Neutrophil (primary cell): ENCODE results near the gene OR7D2.

Source experiments
- H3K27ac ChIP-seq: fragments of 200-600 bp; sonication (generic); 2 replicates; pipeline ENCODE4 v1.5.1; 2016; ENCODE audit warnings: mild to moderate bottlenecking, moderate library complexity
- H3K27me3 ChIP-seq: fragments of 200-600 bp; sonication (generic); 2 replicates; pipeline ENCODE4 v1.6.0; 2016; ENCODE audit warnings: mild to moderate bottlenecking
- H3K36me3 ChIP-seq: fragments of 200-600 bp; sonication (generic); 2 replicates; pipeline ENCODE4 v1.5.1; 2017
- H3K4me1 ChIP-seq, 2 experiments: fragments of 200-600 bp in 1 of 2; sonication (generic) in 1 of 2; 1 replicate in 1 of 2; 2 replicates in 1 of 2; pipeline versions ENCODE4 v1.5.1 to v1.6.1; 2013 to 2016; ENCODE audit warnings: low read depth in 1 of 2, low read length in 1 of 2, mild to moderate bottlenecking in 1 of 2, moderate library complexity in 1 of 2; ENCODE audit not compliant: control insufficient read depth in 1 of 2, insufficient read depth in 1 of 2
- H3K4me3 ChIP-seq, 2 experiments: fragments of 200-600 bp in 1 of 2; sonication (generic) in 1 of 2; 1 replicate in 1 of 2; 2 replicates in 1 of 2; pipeline ENCODE4 v1.5.1; 2013 to 2016; ENCODE audit warnings: low read depth in 1 of 2, low read length in 1 of 2, mild to moderate bottlenecking in 1 of 2, moderate library complexity in 1 of 2
- H3K9me3 ChIP-seq: fragments of 200-600 bp; sonication (generic); 2 replicates; pipeline ENCODE4 v1.5.1; 2016
- TF ChIP-seq, protein P1 (sequence below): fragments of 200-600 bp; sonication (generic); IDR thresholded peaks from 2 replicates; pipeline ENCODE4 v1.5.1; 2016; ENCODE audit warnings: antibody characterized with exemption

The OR7D2 gene

DNA sequence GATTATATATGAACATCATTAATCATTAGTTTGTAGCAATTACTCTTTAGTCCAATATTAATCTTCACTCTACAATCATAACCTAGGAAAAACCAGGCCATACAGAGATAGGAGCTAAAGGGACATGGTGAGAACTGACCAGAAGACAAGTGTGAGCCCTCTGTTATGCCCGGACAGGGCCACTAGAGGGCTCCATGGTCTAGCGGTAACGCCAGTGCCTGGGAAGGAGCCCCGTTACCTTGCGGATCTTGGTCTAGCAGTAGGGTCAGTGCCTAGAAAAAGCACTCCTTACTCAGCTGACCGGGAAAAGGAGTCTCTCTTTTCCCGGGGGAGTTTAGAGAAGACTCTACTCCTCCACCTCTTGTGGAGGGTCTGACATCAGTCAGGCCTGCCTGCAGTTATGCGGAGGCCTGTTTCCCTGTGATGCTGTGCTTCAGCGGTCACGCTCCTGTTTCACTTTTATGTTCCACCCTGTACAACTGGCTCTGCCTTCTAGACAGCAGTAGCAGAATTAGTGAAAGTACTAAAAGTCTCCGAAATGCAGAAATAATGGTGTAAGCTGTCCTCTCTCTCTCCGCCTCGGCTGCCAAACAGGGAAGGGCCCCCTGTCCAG is 26.8 kb downstream of the OR7D2 start:
- H3K27me3 ChIP-seq, result peaks cover 19% of the 10 kb centered on the region
- H3K4me3 ChIP-seq, result no peak overlapping the region
- H3K27ac ChIP-seq, result no peak overlapping the region
- no peaks in the 10 kb centered on the region for H3K4me1 ChIP-seq
- no peaks in the 10 kb centered on the region for H3K9me3 ChIP-seq
- no peaks in the 10 kb centered on the region for H3K36me3 ChIP-seq
- TF ChIP-seq, protein P1, sequence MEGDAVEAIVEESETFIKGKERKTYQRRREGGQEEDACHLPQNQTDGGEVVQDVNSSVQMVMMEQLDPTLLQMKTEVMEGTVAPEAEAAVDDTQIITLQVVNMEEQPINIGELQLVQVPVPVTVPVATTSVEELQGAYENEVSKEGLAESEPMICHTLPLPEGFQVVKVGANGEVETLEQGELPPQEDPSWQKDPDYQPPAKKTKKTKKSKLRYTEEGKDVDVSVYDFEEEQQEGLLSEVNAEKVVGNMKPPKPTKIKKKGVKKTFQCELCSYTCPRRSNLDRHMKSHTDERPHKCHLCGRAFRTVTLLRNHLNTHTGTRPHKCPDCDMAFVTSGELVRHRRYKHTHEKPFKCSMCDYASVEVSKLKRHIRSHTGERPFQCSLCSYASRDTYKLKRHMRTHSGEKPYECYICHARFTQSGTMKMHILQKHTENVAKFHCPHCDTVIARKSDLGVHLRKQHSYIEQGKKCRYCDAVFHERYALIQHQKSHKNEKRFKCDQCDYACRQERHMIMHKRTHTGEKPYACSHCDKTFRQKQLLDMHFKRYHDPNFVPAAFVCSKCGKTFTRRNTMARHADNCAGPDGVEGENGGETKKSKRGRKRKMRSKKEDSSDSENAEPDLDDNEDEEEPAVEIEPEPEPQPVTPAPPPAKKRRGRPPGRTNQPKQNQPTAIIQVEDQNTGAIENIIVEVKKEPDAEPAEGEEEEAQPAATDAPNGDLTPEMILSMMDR, result peak; percentile 70

DNA sequence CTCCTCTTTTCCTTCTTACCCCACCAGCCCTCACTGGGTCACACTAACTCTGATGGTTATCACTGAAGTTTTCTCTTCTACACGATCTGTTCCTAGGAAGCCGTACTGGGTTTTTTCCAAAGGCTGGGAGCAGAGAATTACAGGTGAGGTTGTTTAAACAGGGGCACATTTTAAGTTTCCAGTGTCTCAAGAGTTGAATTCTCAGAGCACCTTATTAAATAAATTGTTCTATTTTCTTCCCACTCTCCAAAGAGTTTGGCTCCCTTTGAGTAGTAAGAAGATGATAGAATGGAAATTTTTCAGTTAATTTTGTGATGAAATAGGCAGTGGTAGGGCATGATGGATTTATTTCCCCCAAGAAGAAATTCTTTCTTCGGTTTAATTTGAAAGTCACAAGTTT is 40.7 kb downstream of the OR7D2 start, which contains the start of gene OR7D4:
OR7D4 (minus strand) TSS at position 101 of the 400 bp plus-strand sequence. CDS start 4,752 bp downstream, outside the sequence.
- Histone ChIP-seq H3K27me3 (no peaks in the 10 kb centered on the region), H3K36me3 (no peaks in the 10 kb centered on the region), H3K9me3 (no peaks in the 10 kb centered on the region), H3K4me3 (no peak within 1 kb of the TSS), H3K27ac (no peak within 1 kb of the TSS), H3K4me1 (no peaks in the 10 kb centered on the region)
- TF ChIP-seq, protein P1, result no peak
